ENCODE measurements around the gene CERS6. TPM values are rescaled to one million over a fixed set of nuclear protein-coding genes. Genes with fewer than 3 reads are reported as not detected.

The CERS6 gene
- total and polyA plus RNA-seq, 2 donors: 9.3 to 45.2 TPM

DNA sequence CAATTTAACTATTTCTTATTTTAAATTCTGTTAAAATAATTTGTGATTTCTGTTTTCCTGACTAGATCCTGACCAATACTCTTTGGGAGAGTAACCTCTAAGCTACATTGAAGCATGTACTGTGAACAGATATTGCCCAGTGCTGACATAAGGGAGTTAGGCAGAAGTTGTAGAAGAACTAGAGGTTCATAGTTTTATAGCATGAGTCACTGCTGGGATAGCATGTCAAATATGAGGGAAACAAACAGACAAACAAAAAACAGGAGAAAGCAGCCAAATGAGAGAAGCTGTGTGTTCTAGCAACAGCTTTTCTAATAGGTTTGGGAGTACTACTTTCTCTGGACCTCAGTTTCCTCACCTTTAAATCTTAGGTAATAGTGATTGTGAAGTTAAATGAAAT is 72.4 kb downstream of the CERS6 start:
- H3K36me3 ChIP-seq (ENCODE audit: insufficient read depth): no peaks in the 10 kb centered on the region
- H3K27ac ChIP-seq (ENCODE audit: low read depth): no peak overlapping the region
- peaks cover 2% of the 10 kb centered on the region for H3K4me1 ChIP-seq (ENCODE audit: insufficient read depth)
- H3K4me3 ChIP-seq (ENCODE audit: low read depth, low read length): no peak overlapping the region
- no peak for DNase-seq (ENCODE audit: extremely low spot score)

DNA sequence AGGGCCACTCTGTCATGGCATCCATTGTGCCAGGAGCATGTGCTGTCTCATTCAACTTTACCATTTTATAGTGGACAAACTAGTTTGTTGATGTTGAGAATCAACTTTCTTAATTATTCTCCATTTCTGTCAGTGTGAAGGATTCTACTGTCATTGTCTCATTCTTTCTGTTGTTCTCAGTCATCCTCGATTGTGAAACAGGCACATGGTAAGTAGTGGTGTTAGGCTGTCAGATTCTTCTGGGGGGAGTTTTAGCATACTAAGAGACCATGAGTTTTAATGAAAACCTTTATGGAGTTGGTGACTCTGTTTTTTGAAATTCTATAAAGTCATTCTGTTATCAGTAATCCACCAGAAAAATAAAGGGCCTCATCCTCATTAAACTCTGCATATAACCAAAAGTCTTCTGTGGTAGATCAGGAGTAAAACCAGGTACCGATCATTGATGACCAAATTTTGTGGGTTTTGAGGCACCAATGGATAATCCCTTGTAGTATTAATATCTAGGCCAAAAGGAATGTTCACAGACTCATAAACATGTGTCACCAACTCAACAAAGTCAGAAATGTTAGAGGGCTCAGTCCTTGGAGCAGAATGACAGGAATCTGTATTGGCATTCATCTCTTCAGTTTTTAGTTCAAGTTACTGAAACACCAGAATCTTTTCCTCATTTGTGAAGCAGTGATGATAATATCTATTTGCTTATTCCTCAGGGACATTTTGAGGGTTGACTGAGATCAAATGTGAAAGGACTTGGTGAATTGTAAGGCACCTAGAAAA is 73.2 kb downstream of the CERS6 start:
- Histone ChIP-seq H3K27ac (ENCODE audit: low read depth) (no peak overlapping the region), H3K4me1 (ENCODE audit: insufficient read depth) (peaks cover 2% of the 10 kb centered on the region)
- 93% methylated on average over 2 of the region's 2 CpGs for WGBS

DNA sequence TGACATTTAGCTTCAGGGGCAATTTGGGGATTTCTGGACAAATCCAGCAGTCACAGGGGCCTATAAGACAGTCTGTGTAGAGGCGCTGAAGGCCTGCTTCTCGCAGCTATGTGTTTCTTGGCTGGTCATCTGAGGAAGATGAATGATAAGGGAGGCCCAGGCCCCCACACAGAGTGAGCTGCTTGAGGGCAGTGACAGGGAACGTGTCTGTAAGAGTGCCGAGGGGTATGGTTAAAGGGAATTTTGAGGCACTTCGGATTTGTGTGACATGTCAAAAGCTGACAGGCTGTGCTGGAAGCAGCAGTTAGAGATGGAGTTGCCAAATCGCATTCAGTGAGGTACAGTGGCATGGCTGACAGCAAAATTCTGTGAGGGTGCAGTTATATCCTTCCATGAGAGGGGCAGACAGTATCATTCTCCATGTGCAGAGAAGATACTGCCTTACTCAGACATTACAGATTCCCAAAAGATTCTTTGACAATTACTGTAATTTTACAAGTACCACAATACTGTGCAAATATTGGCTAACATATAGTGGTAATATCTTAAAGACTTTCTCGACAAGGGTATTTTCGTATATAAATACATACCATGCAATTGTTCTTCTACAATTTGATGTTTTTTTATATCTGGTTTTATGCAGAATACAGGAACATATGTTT is 74.0 kb downstream of the CERS6 start:
- Histone ChIP-seq H3K27ac (ENCODE audit: low read depth) (no peak overlapping the region), H3K4me1 (ENCODE audit: insufficient read depth) (peaks cover 2% of the 10 kb centered on the region), H3K4me3 (ENCODE audit: low read depth, low read length) (no peak overlapping the region), H3K36me3 (ENCODE audit: insufficient read depth) (no peaks in the 10 kb centered on the region)
- WGBS: 87% methylated on average over 8 of the region's 8 CpGs
- DNase-seq (ENCODE audit: extremely low spot score): no peak

More for the DNA sequence above, 73.2 kb downstream of the CERS6 start:
- DNase-seq (ENCODE audit: extremely low spot score): no peak
- Histone ChIP-seq H3K4me3 (ENCODE audit: low read depth, low read length) (no peak overlapping the region), H3K36me3 (ENCODE audit: insufficient read depth) (no peaks in the 10 kb centered on the region)

DNA sequence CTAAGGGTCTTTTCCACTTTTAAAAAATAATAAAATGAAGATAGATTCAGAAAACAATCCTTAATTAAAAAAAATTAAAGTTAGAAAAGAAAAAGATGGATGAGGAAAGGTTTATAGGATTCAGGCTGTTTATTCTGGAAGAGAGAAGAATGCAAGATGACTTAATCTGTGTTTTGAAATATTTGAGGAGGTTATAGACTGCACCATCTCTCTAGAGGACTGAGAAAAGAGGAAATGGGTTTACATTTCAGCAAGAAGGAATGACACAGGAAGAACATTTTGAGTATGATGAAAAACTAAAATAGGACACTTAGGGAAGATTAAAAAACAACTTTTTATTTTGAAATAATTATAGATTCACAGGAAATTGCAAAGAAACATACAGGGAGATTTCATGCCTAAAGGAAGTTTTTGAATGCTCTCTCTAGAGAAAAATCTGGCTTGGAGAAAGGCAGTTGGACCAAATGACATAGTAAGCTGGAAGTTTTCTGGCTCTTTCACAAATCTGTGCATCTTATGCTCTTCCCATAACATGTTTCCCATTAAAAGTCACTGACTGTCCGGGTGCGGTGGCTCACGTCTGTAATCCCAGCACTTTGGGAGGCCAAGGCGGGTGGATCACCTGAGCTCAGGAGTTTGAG is 75.0 kb downstream of the CERS6 start:
- H3K4me1 ChIP-seq (ENCODE audit: insufficient read depth): peaks cover 2% of the 10 kb centered on the region
- DNase-seq (ENCODE audit: extremely low spot score): no peak
- no peak overlapping the region for H3K27ac ChIP-seq (ENCODE audit: low read depth)
- no peaks in the 10 kb centered on the region for H3K36me3 ChIP-seq (ENCODE audit: insufficient read depth)
- H3K4me3 ChIP-seq (ENCODE audit: low read depth, low read length): no peak overlapping the region
- 81% methylated on average over 4 of the region's 4 CpGs for WGBS

DNA sequence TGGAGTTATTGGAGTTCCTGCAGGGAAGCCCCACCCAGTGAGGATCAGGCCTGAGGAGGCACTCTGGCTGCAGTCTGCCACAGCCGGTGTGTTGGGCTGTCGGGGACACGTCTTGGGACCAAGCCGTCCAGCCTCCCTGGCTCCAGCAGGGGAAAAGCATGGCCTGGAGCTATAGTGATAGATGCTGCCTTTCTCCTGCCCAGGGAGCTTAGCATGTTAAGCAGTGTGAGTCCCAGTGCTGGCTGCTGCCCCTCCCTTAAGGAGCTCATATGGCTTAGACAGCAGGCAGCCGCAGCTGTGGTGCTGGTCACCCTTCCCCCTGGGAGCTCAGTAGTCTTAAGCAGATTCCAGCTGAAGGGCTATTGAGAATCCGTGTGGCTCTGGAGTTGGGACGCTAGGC is 78.9 kb downstream of the CERS6 start:
- H3K4me3 ChIP-seq (ENCODE audit: low read depth, low read length): no peak overlapping the region
- no peak for DNase-seq (ENCODE audit: extremely low spot score)
- 98% methylated on average over 7 of the region's 7 CpGs for WGBS
- no peaks in the 10 kb centered on the region for H3K36me3 ChIP-seq (ENCODE audit: insufficient read depth)
- H3K27ac ChIP-seq (ENCODE audit: low read depth): no peak overlapping the region
- H3K4me1 ChIP-seq (ENCODE audit: insufficient read depth): peaks cover 1% of the 10 kb centered on the region

DNA sequence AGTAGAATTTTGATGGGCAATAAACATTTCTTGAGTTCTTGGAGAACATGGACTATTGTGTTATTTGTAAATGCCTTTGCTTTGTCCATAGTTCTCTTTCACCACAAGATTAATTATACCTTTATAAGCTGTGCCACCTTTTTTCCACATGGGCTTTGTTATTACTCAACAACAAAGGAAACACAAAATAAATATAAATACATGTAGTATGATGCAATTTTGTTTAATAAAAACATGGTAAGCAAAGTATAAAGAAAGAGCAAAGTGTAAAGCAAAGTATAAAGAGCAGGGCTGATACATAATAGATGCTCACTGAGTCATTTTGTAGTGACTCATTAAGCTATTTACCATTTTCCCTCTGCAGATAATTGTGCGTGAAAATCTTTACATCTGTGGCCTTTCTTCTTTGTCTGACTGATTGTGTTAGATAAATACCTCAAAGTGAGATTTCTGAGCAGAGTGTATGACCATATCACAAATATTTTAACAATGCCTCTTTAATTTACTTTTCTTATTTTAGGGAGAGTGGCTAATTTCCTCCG is 80.9 kb downstream of the CERS6 start:
- Histone ChIP-seq H3K4me1 (ENCODE audit: insufficient read depth) (no peaks in the 10 kb centered on the region), H3K27ac (ENCODE audit: low read depth) (no peak overlapping the region), H3K36me3 (ENCODE audit: insufficient read depth) (no peaks in the 10 kb centered on the region), H3K4me3 (ENCODE audit: low read depth, low read length) (no peak overlapping the region)
- no peak for DNase-seq (ENCODE audit: extremely low spot score)
- 91% methylated on average over 2 of the region's 2 CpGs for WGBS

DNA sequence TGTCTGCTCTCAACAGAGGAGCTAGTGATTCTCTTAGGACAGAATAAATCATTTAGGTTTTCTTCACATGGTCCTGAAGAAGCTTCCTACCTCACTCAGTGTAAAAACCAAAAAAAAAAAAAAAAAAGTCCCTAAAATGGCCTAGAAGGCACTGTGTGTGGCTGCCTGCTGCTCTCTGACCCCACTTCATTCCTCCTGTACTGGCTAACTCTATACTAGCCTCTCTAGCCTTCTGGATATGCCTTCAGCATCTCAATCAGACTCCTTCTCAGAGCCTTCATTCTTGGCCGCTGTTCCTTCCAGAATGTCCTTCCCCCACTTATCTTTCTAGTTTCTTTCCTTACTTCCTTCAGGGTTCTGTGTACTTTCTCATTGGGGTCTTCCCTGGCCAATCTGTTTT is 82.1 kb downstream of the CERS6 start:
- DNase-seq (ENCODE audit: extremely low spot score): no peak
- WGBS: 98% methylated on average over 1 of the region's 1 CpG
- H3K4me3 ChIP-seq (ENCODE audit: low read depth, low read length): no peak overlapping the region
- no peaks in the 10 kb centered on the region for H3K4me1 ChIP-seq (ENCODE audit: insufficient read depth)
- H3K36me3 ChIP-seq (ENCODE audit: insufficient read depth): no peaks in the 10 kb centered on the region
- H3K27ac ChIP-seq (ENCODE audit: low read depth): no peak overlapping the region

DNA sequence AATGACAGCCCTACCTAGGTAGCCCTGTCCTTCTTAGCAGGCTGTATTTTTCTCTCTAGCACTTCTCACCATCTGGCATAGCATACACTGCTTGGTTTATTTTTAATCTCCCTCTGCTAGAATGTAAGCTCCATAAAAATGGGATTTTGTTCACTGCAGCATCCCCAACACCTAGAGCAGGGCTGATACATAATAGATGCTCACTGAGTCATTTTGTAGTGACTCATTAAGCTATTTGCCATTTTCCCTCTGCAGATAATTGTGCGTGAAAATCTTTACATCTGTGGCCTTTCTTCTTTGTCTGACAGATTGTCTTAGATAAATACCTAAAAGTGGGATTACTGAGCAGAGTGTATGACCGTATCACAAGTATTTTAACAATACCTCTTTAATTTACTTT is 82.5 kb downstream of the CERS6 start:
- 89% methylated on average over 2 of the region's 2 CpGs for WGBS
- no peak for DNase-seq (ENCODE audit: extremely low spot score)
- no peak overlapping the region for H3K27ac ChIP-seq (ENCODE audit: low read depth)
- no peaks in the 10 kb centered on the region for H3K36me3 ChIP-seq (ENCODE audit: insufficient read depth)
- no peaks in the 10 kb centered on the region for H3K4me1 ChIP-seq (ENCODE audit: insufficient read depth)
- H3K4me3 ChIP-seq (ENCODE audit: low read depth, low read length): no peak overlapping the region

DNA sequence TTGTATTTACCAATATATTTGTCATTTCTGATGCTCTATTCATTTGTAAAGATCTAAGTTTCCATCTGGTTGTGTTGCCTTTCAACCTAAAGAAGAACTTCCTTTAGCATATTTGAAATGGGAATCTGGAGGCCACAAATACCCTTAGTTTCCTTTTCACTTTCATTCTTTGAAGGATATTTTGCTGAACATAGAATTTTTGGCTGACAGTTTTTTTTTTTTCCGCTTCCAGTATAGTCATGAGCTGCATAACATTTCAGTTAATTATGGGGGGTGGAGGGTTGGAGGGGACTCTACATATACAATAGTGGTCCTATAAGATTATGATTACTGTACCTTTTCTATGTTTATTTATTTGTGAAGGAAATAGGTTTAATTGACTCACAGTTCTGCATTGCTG is 83.9 kb downstream of the CERS6 start:
- no peak overlapping the region for H3K27ac ChIP-seq (ENCODE audit: low read depth)
- no peak overlapping the region for H3K4me3 ChIP-seq (ENCODE audit: low read depth, low read length)
- H3K4me1 ChIP-seq (ENCODE audit: insufficient read depth): no peaks in the 10 kb centered on the region
- DNase-seq (ENCODE audit: extremely low spot score): no peak
- WGBS: 95% methylated on average over 1 of the region's 1 CpG
- H3K36me3 ChIP-seq (ENCODE audit: insufficient read depth): no peaks in the 10 kb centered on the region

DNA sequence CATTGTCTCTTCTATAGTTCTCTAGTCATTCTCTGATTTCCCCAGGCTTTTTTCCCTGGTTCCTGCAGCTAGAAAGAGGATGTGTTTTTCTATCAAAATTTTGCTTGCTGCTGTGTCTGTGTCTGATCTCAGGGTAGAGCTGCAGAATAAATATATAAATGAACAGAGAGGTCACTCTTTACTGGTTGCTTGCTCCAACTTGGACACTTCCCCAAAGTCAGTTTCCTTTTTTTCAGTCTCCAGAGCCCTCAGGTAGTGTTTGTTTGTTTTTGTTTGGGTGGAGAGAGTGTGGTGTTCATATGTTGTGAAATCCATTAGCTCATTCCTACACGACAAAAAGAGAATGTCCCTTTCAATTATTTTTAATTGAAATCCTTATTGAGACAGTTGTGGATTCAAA is 85.8 kb downstream of the CERS6 start:
- H3K4me1 ChIP-seq (ENCODE audit: insufficient read depth): no peaks in the 10 kb centered on the region
- no peak overlapping the region for H3K4me3 ChIP-seq (ENCODE audit: low read depth, low read length)
- no peak for DNase-seq (ENCODE audit: extremely low spot score)
- H3K27ac ChIP-seq (ENCODE audit: low read depth): no peak overlapping the region
- H3K36me3 ChIP-seq (ENCODE audit: insufficient read depth): no peaks in the 10 kb centered on the region
- WGBS: 67% methylated on average over 1 of the region's 1 CpG

DNA sequence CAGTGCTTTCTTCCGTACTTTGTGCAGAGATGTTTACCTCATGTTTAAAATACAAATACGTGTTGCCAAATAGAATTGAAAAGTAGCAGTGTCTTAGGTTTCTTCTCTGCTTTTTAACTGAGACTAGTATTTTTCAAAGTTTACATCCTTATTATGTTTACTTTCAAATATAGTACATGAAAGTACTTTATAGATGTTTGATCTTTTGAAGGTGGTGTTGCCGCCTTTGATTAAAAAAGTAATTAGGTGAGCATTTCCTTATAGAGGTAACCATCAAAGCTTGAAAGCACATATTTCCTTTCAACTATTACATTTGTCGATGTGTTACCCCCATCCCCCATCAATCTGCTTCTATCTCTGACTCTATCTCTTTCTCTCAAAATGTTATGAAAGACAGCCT is 87.0 kb downstream of the CERS6 start:
- Histone ChIP-seq H3K36me3 (ENCODE audit: insufficient read depth) (no peaks in the 10 kb centered on the region), H3K4me3 (ENCODE audit: low read depth, low read length) (no peak overlapping the region), H3K27ac (ENCODE audit: low read depth) (peak overlapping the region; percentile 10), H3K4me1 (ENCODE audit: insufficient read depth) (no peaks in the 10 kb centered on the region)
- DNase-seq (ENCODE audit: extremely low spot score): no peak
- 85% methylated on average over 4 of the region's 4 CpGs for WGBS

DNA sequence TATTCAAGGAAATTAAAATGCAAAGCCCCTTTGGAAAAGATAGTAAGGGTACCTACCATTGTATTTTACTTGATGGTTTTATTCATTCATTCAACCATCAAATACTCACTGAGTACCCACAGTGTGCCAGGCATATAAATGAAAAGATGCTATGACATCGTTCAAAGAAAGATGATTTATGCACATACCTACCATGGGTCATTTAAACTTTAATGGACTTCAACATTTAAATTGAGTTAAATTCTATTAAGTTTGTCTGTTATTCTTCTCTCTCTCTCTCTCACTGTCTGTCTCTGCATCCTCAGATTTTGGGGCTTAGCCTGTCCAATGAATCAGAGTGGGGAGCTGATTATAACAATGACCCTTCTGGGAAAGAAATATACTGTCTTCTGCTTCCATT is 87.9 kb downstream of the CERS6 start:
- H3K36me3 ChIP-seq (ENCODE audit: insufficient read depth): no peaks in the 10 kb centered on the region
- H3K27ac ChIP-seq (ENCODE audit: low read depth): no peak overlapping the region
- H3K4me3 ChIP-seq (ENCODE audit: low read depth, low read length): no peak overlapping the region
- WGBS: 95% methylated on average over 1 of the region's 1 CpG
- H3K4me1 ChIP-seq (ENCODE audit: insufficient read depth): no peaks in the 10 kb centered on the region
- DNase-seq (ENCODE audit: extremely low spot score): no peak

DNA sequence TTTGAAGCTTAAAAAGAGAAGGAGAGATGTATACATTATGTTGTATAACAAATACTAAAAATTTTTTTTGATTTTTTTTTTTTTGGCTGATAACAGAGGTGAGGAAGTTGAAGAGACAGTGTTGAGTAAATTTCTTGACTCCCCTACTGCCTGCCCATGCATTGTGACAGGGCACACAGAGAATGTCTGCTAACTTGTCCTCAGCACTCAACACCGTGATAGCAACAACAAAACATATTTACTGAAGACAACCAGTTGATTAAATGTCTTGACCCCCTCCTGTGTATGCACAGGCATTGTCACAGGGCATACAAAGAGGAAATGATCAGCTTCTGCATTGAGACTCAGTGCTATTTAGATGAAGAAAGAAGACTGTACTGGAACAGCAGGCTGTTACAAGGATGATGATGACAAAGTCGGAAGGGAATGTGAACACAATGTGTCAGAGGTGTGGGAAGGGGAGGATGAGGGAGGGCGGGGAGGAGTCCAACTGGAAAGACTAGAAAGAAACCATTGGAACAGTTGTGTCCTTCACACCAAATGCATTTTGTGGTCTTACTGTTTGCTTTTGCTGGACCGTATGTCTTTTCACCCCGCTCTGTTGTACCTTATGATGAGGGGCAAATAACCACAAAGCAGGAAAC is 89.5 kb downstream of the CERS6 start:
- Histone ChIP-seq H3K4me3 (ENCODE audit: low read depth, low read length) (no peak overlapping the region), H3K36me3 (ENCODE audit: insufficient read depth) (no peaks in the 10 kb centered on the region), H3K27ac (ENCODE audit: low read depth) (no peak overlapping the region), H3K4me1 (ENCODE audit: insufficient read depth) (no peaks in the 10 kb centered on the region)
- DNase-seq (ENCODE audit: extremely low spot score): no peak
- WGBS: 88% methylated on average over 5 of the region's 5 CpGs

Measured in urinary bladder (tissue), 4 donors.